Ishikawa (cell line): ENCODE results near the gene VAV1.

ENCODE experiments used
- EP300 ChIP-seq: IDR thresholded peaks from 2 replicates; pipeline ENCODE4 v1.6.1; 2012; ENCODE audit warnings: borderline replicate concordance
- MAX ChIP-seq: IDR thresholded peaks from 2 replicates; pipeline ENCODE4 v1.6.1; 2012
- TAF1 ChIP-seq: IDR thresholded peaks from 2 replicates; pipeline ENCODE4 v1.6.1; 2012; ENCODE audit warnings: low read depth, mild to moderate bottlenecking
- TCF12 ChIP-seq: IDR thresholded peaks from 2 replicates; pipeline ENCODE4 v1.6.1; 2012; ENCODE audit warnings: low read depth
- TEAD4 ChIP-seq: IDR thresholded peaks from 2 replicates; pipeline ENCODE4 v1.6.1; 2012
- YY1 ChIP-seq: IDR thresholded peaks from 2 replicates; pipeline ENCODE4 v1.6.1; 2012; ENCODE audit warnings: low read depth
- TF ChIP-seq, protein P1 (sequence below): IDR thresholded peaks from 2 replicates; pipeline ENCODE4 v1.6.1; 2012

DNA sequence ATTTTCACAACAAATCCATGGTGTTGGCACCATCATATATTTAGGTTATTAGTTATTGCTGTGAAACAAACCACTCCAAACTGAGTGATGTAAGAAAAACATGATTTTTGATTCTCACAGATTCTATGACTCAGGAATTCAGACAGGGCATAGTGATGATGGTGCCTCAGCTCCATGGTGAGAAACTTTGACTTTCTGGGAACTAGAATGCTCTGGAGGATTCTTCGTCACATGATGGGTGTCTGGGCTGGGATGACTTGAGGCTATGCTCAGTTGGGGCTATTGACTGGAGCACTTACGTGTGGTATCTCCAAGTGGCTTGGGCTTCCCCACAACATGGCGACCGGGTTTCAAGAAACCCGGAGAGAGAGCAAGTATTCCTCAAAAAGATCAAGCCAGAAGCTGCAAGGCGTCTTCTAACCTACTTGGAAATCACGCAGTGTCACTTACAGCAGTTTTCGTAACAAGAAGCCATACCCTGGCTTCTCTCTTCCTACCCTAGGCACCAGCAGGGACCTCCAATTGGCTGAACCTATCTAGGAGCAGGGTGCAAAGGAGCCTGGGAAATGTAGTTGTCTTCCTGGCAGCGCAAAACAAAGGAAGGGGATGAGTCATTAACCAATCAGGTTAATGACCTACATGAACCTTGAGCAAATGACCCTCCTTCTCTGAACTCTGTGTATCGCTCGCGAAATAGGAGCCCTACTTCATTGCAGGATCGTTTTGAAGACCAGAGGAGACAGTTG is 22.4 kb downstream of the VAV1 start:
- TF ChIP-seq, protein P1, sequence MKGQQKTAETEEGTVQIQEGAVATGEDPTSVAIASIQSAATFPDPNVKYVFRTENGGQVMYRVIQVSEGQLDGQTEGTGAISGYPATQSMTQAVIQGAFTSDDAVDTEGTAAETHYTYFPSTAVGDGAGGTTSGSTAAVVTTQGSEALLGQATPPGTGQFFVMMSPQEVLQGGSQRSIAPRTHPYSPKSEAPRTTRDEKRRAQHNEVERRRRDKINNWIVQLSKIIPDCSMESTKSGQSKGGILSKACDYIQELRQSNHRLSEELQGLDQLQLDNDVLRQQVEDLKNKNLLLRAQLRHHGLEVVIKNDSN: no peak
- TF ChIP-seq TEAD4: no peak
- TF ChIP-seq YY1: peak; percentile 67; the same call in 1 of the 2 replicates
- no peak for TF ChIP-seq EP300
- TF ChIP-seq TAF1: no peak
- TF ChIP-seq TCF12: no peak
- no peak for TF ChIP-seq MAX
